ENCODE data around the gene CCAR1.
"Not testable (repeated sequence)": the region's sequence is repeated elsewhere in the genome, so short reads cannot be mapped to it uniquely, and the experiment has no call there.

CCAR1 gene

DNA sequence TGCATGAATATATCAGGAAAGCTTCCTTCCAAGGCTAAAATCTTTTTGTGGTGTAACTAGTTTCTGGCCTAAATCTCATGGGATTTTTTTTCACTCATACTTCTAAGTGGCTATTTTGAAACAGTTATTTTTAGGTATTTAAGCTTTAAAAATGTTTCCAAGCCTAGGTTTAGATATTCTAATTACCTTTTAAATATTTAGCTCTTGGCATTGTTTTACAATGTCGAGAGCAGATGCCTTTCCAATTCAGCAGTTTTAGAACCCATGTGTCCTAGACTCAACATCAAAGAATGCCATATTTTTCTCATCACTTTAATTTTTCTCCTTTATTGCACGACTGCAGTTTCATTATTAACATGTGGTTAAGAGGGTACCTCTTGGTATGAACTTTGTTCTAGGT, 79.2 kb downstream of the CCAR1 start:
- H3K9me2 ChIP-seq (replicated peaks; ENCODE audit: insufficient read depth, low read length) = no peaks in the 10 kb centered on the region
- H3K9me3 ChIP-seq (replicated peaks; ENCODE audit: insufficient read depth, low read length) = no peaks in the 10 kb centered on the region
- H3K27ac ChIP-seq (ENCODE audit: low read length) = no peak overlapping the region
- H3F3A ChIP-seq (ENCODE audit: insufficient read depth, low read length) = no peaks in the 10 kb centered on the region
- peaks cover 13% of the 10 kb centered on the region for H3K4me1 ChIP-seq (ENCODE audit: low read length)
- no peak overlapping the region for H3K4me2 ChIP-seq (ENCODE audit: low read depth, low read length)
- no peaks in the 10 kb centered on the region for H3K36me3 ChIP-seq (replicated peaks; ENCODE audit: insufficient read depth, low read length)
- no peak overlapping the region for H2AFZ ChIP-seq (ENCODE audit: low read length)
- no peak overlapping the region for H3K9ac ChIP-seq (ENCODE audit: low read length)
- H3K79me2 ChIP-seq (ENCODE audit: low read length) = no peaks in the 10 kb centered on the region
- no peak overlapping the region for H3K4me3 ChIP-seq (ENCODE audit: low read length)
- H3K27me3 ChIP-seq (replicated peaks; ENCODE audit: insufficient read depth, low read length) = no peaks in the 10 kb centered on the region
- no peak for TF ChIP-seq EZH2 (optimal IDR thresholded peaks at IDR 0.05; ENCODE audit: low read depth, low read length)
- TF ChIP-seq EZH2phosphoT487 (IDR thresholded peaks at IDR 0.05; ENCODE audit: low read length) = no peak
- TF ChIP-seq, protein P1, sequence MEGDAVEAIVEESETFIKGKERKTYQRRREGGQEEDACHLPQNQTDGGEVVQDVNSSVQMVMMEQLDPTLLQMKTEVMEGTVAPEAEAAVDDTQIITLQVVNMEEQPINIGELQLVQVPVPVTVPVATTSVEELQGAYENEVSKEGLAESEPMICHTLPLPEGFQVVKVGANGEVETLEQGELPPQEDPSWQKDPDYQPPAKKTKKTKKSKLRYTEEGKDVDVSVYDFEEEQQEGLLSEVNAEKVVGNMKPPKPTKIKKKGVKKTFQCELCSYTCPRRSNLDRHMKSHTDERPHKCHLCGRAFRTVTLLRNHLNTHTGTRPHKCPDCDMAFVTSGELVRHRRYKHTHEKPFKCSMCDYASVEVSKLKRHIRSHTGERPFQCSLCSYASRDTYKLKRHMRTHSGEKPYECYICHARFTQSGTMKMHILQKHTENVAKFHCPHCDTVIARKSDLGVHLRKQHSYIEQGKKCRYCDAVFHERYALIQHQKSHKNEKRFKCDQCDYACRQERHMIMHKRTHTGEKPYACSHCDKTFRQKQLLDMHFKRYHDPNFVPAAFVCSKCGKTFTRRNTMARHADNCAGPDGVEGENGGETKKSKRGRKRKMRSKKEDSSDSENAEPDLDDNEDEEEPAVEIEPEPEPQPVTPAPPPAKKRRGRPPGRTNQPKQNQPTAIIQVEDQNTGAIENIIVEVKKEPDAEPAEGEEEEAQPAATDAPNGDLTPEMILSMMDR (IDR thresholded peaks at IDR 0.05; ENCODE audit: low read length) = no peak
- DNase-seq = no peak
- H4K20me1 ChIP-seq (ENCODE audit: insufficient read depth, low read length) = no peaks in the 10 kb centered on the region

DNA sequence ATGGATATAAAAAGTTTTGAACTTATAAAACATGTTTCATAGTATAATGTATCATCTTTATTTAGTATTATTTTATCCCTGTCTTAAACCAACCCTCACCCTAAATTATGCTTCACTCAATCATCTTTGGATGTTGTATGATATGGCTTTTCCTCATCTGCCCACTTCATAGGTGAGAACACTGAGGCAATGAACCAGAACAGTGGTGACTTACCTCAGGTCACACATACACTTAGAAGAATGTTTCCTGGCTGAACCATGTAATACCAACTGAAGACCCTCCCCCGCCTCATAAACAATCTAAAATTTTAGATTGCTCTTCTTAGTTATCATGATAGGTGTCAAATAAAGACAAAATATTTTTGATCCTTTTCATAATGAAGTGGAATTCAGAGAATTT, 83.7 kb downstream of the CCAR1 start:
- no peaks in the 10 kb centered on the region for H3K4me1 ChIP-seq (ENCODE audit: low read length)
- no peaks in the 10 kb centered on the region for H3K27me3 ChIP-seq (replicated peaks; ENCODE audit: insufficient read depth, low read length)
- H3K9me3 ChIP-seq (replicated peaks; ENCODE audit: insufficient read depth, low read length) = no peaks in the 10 kb centered on the region
- no peak overlapping the region for H2AFZ ChIP-seq (ENCODE audit: low read length)
- H3K79me2 ChIP-seq (ENCODE audit: low read length) = no peaks in the 10 kb centered on the region
- no peak for DNase-seq
- no peaks in the 10 kb centered on the region for H3K36me3 ChIP-seq (replicated peaks; ENCODE audit: insufficient read depth, low read length)
- no peaks in the 10 kb centered on the region for H3F3A ChIP-seq (ENCODE audit: insufficient read depth, low read length)
- no peak overlapping the region for H3K4me2 ChIP-seq (ENCODE audit: low read depth, low read length)
- TF ChIP-seq, protein P1 (IDR thresholded peaks at IDR 0.05; ENCODE audit: low read length) = no peak
- no peak for TF ChIP-seq EZH2 (optimal IDR thresholded peaks at IDR 0.05; ENCODE audit: low read depth, low read length)
- no peak for TF ChIP-seq EZH2phosphoT487 (IDR thresholded peaks at IDR 0.05; ENCODE audit: low read length)
- no peaks in the 10 kb centered on the region for H4K20me1 ChIP-seq (ENCODE audit: insufficient read depth, low read length)
- no peak overlapping the region for H3K27ac ChIP-seq (ENCODE audit: low read length)
- H3K9me2 ChIP-seq (replicated peaks; ENCODE audit: insufficient read depth, low read length) = no peaks in the 10 kb centered on the region
- H3K4me3 ChIP-seq (ENCODE audit: low read length) = no peak overlapping the region
- H3K9ac ChIP-seq (ENCODE audit: low read length) = no peak overlapping the region

DNA sequence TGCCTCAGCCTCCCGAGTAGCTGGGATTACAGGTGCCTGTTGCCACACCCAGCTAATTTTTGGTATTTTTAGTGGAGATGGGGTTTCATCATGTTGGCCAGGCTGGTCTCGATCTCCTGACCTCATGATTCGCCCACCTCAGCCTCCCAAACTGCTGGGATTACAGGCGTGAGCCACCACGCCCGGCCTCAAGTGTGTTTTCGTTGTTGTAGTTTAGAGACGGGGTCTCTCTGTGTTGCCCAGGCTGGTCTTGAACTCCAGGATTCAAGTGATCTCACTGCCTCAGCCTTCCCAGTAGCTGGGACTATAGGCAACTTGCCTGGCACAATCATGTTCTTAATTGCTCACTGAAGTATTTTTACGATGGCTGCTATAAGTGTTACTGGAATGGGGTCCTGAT, 89.8 kb downstream of the CCAR1 start:
- not testable (repeated sequence) for H3K9me2 ChIP-seq (replicated peaks; ENCODE audit: insufficient read depth, low read length); H3K4me2 ChIP-seq (ENCODE audit: low read depth, low read length); H3K27me3 ChIP-seq (replicated peaks; ENCODE audit: insufficient read depth, low read length); H3K4me1 ChIP-seq (ENCODE audit: low read length); H3K36me3 ChIP-seq (replicated peaks; ENCODE audit: insufficient read depth, low read length); H3K27ac ChIP-seq (ENCODE audit: low read length); H4K20me1 ChIP-seq (ENCODE audit: insufficient read depth, low read length); H3K9me3 ChIP-seq (replicated peaks; ENCODE audit: insufficient read depth, low read length); H3F3A ChIP-seq (ENCODE audit: insufficient read depth, low read length); H3K9ac ChIP-seq (ENCODE audit: low read length); H3K79me2 ChIP-seq (ENCODE audit: low read length); H2AFZ ChIP-seq (ENCODE audit: low read length); H3K4me3 ChIP-seq (ENCODE audit: low read length); DNase-seq

DNA sequence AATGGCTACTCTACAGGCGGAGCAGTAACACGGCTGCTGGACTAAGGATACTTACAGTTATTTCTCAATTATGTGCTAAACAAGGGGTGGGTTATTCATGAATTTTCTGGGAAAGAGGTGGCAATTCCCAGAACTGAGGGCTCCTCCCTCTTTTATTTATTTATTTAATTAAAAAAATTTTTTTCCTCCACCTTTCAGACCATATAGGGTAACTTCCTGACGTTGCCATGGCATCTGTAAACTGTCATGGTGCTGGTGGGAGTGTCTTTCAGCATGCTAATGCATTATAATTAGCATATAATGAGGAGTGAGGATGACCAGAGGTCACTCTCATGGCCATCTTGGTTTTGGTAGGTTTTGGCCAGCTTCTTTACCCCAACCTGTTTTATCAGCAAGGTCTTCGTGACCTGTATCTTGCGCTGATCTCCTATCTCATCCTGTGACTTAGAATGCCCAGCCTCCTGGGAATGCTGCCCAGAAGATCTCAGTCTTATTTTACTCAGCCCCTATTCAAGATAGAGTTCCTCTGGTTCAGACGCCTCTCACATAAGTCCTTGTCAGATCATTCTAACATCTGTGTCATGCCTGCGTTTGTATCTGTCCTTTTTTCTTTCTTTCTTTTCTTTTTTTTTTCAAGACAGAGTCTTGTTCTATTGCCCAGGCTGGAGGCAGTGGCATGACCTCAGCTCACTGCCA, 90.4 kb downstream of the CCAR1 start:
- H3K9me3 ChIP-seq (replicated peaks; ENCODE audit: insufficient read depth, low read length) = no peaks in the 10 kb centered on the region
- no peak for DNase-seq
- TF ChIP-seq EZH2phosphoT487 (IDR thresholded peaks at IDR 0.05; ENCODE audit: low read length) (no peak), EZH2 (optimal IDR thresholded peaks at IDR 0.05; ENCODE audit: low read depth, low read length) (no peak)
- TF ChIP-seq, protein P1 (IDR thresholded peaks at IDR 0.05; ENCODE audit: low read length) = no peak
- H3K27ac ChIP-seq (ENCODE audit: low read length) = no peak overlapping the region
- no peak overlapping the region for H2AFZ ChIP-seq (ENCODE audit: low read length)
- no peaks in the 10 kb centered on the region for H3K9me2 ChIP-seq (replicated peaks; ENCODE audit: insufficient read depth, low read length)
- H3K27me3 ChIP-seq (replicated peaks; ENCODE audit: insufficient read depth, low read length) = no peaks in the 10 kb centered on the region
- H3F3A ChIP-seq (ENCODE audit: insufficient read depth, low read length) = no peaks in the 10 kb centered on the region
- H3K4me1 ChIP-seq (ENCODE audit: low read length) = no peaks in the 10 kb centered on the region
- no peaks in the 10 kb centered on the region for H3K36me3 ChIP-seq (replicated peaks; ENCODE audit: insufficient read depth, low read length)
- no peak overlapping the region for H3K4me2 ChIP-seq (ENCODE audit: low read depth, low read length)
- H3K79me2 ChIP-seq (ENCODE audit: low read length) = no peaks in the 10 kb centered on the region
- no peaks in the 10 kb centered on the region for H4K20me1 ChIP-seq (ENCODE audit: insufficient read depth, low read length)
- H3K4me3 ChIP-seq (ENCODE audit: low read length) = no peak overlapping the region
- no peak overlapping the region for H3K9ac ChIP-seq (ENCODE audit: low read length)

All from MM.1S (cell line).